Measurements from ENCODE around the gene FKBP10.
A peak's percentile ranks its signal among the peaks of the same experiment; 100 is the strongest.

FKBP10 gene

DNA sequence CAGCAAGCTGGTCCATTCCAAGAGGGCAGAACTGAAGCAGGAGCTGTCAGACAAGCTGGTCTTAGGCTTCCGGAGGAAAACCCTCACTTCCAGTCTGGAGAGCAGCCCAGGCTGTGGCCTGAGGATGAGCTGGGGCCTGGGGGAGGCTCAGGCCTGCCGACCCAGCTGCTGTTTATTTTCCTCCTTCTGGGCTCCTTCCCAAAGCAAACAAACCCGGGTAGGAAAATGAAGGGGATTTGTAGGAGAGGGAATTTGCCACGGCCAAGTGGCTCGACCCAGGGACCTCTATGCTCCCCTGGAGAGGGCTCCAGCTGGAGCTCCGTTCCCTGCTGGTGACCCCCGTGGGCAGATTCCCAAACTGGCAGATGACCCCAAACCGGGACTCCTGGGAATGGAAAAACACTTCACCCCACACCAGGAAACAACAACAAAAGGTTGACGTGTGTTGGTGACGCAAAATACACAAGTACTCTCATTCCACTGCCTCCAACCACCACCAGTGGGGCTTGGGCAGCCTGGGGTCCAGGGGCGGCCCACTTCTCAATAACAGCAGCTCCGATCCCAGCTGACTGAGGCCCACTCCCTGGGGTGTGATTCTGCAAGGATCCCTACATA, 35.1 kb upstream of the FKBP10 start:
- Histone ChIP-seq H3K36me3 (ENCODE audit: control insufficient read depth in 1 of 2, insufficient read depth in 2 of 2, low read depth in 1 of 2, low read length in 2 of 2) (peaks cover 0 to 57% of the 10 kb centered on the region in 2 experiments), H3K4ac (ENCODE audit: low read depth in 1 of 2, low read length in 2 of 2) (peak overlapping the region in 1 of 2 experiments; percentile 98), H3K27ac (ENCODE audit: low read length, poor library complexity, severe bottlenecking) (peak overlapping the region; percentile 95), H3K23ac (ENCODE audit: low read length in 2 of 2) (no peak overlapping the region), H3K79me1 (replicated peaks; ENCODE audit: low read length, poor library complexity, severe bottlenecking) (peaks cover 2% of the 10 kb centered on the region), H2BK120ac (ENCODE audit: low read depth, low read length) (peak overlapping the region; percentile 64), H2AFZ (ENCODE audit: low read depth, low read length) (no peak overlapping the region), H3K9ac (ENCODE audit: low read length) (peak overlapping the region; percentile 68), H2BK12ac (ENCODE audit: low read length in 2 of 2) (peak overlapping the region in 1 of 2 experiments; percentile 89), H3K4me2 (ENCODE audit: low read length, poor library complexity, severe bottlenecking) (peak overlapping the region; percentile 66), H2BK5ac (ENCODE audit: low read depth, low read length, poor library complexity, severe bottlenecking) (peak overlapping the region; percentile 94), H4K8ac (ENCODE audit: low read length) (peak overlapping the region; percentile 0), H3K27me3 (ENCODE audit: control insufficient read depth in 1 of 2, insufficient read depth in 1 of 2, low read length in 2 of 2) (peaks cover 0 to 7% of the 10 kb centered on the region in 2 experiments), H3K9me3 (ENCODE audit: control insufficient read depth, low read length) (no peaks in the 10 kb centered on the region), H3K4me3 (ENCODE audit: insufficient read depth in 1 of 2, low read depth in 1 of 2, low read length in 2 of 2) (no peak overlapping the region), H3K14ac (ENCODE audit: low read length in 2 of 2) (no peak overlapping the region), H4K91ac (ENCODE audit: low read length) (peak overlapping the region; percentile 2), H2BK15ac (ENCODE audit: low read depth, poor library complexity, severe bottlenecking) (peak overlapping the region; percentile 76), H3K18ac (ENCODE audit: low read depth in 1 of 2, low read length in 2 of 2) (peak overlapping the region in 1 of 2 experiments; percentile 94), H2AK5ac (ENCODE audit: low read length, severe bottlenecking) (peak overlapping the region; percentile 97), H3K4me1 (ENCODE audit: control insufficient read depth, insufficient read depth, low read depth, low read length) (peaks cover 71% of the 10 kb centered on the region)
- 34% methylated on average over 11 of the region's 12 CpGs for WGBS
- DNase-seq: peak; percentile 92

GRCh38 chr17:41779954-41780353, 32.9 kb upstream of the FKBP10 start:
- 100% methylated on average over 1 of the region's 1 CpG for whole genome bisulfite sequencing
- Histone ChIP-seq H3K4me1 (ENCODE audit: control insufficient read depth, insufficient read depth, low read depth, low read length) (peaks cover 62% of the 10 kb centered on the region), H3K79me1 (replicated peaks; ENCODE audit: low read length, poor library complexity, severe bottlenecking) (peaks cover 2% of the 10 kb centered on the region)

GRCh38 chr17:41781404-41782110, 31.2 kb upstream of the FKBP10 start:
- peak overlapping the region; percentile 47 for H3K27ac ChIP-seq (ENCODE audit: low read length, poor library complexity, severe bottlenecking)
- WGBS: 76% methylated on average over 13 of the region's 13 CpGs

More at GRCh38 chr17:41779954-41780353, 32.9 kb upstream of the FKBP10 start:
- Histone ChIP-seq H3K36me3 (ENCODE audit: control insufficient read depth in 1 of 2, insufficient read depth in 2 of 2, low read depth in 1 of 2, low read length in 2 of 2) (peaks cover 0 to 49% of the 10 kb centered on the region in 2 experiments), H3K14ac (ENCODE audit: low read length in 2 of 2) (no peak overlapping the region), H2AK5ac (ENCODE audit: low read length, severe bottlenecking) (peak overlapping the region; percentile 98), H2AFZ (ENCODE audit: low read depth, low read length) (no peak overlapping the region), H2BK12ac (ENCODE audit: low read length in 2 of 2) (no peak overlapping the region), H3K27me3 (ENCODE audit: control insufficient read depth in 1 of 2, insufficient read depth in 1 of 2, low read length in 2 of 2) (peaks cover 0 to 7% of the 10 kb centered on the region in 2 experiments), H4K91ac (ENCODE audit: low read length) (peak overlapping the region; percentile 18), H2BK15ac (ENCODE audit: low read depth, poor library complexity, severe bottlenecking) (no peak overlapping the region), H3K23ac (ENCODE audit: low read length in 2 of 2) (no peak overlapping the region), H2BK120ac (ENCODE audit: low read depth, low read length) (no peak overlapping the region), H3K9me3 (ENCODE audit: control insufficient read depth, low read length) (no peaks in the 10 kb centered on the region), H3K27ac (ENCODE audit: low read length, poor library complexity, severe bottlenecking) (peak overlapping the region; percentile 53), H2BK5ac (ENCODE audit: low read depth, low read length, poor library complexity, severe bottlenecking) (no peak overlapping the region), H3K4ac (ENCODE audit: low read depth in 1 of 2, low read length in 2 of 2) (no peak overlapping the region), H3K9ac (ENCODE audit: low read length) (no peak overlapping the region), H3K18ac (ENCODE audit: low read depth in 1 of 2, low read length in 2 of 2) (peak overlapping the region in 1 of 2 experiments; percentile 7), H3K4me3 (ENCODE audit: insufficient read depth in 1 of 2, low read depth in 1 of 2, low read length in 2 of 2) (no peak overlapping the region), H4K8ac (ENCODE audit: low read length) (no peak overlapping the region), H3K4me2 (ENCODE audit: low read length, poor library complexity, severe bottlenecking) (no peak overlapping the region)
- no peak for DNase-seq

DNA sequence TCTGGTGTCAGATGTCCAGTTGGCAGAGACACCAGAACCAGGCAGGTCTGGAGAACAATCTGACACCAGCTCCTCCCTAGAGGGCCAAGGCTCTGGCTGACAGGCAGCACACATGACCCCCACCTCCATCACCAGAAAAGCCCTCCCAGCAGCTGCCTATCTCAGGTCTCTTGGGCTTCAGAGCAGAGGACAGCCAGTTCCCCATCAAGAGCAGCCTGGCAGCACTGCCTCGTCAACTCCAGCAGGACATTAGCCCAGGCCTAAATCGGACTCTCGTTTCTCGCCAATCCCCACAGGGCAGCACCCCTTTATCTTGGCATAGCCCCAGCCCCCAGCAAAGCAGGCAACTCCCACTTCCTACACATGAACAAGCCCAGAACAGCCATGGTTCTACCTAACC, 30.7 kb upstream of the FKBP10 start:
- H2BK12ac ChIP-seq (ENCODE audit: low read length in 2 of 2): peak overlapping the region in 1 of 2 experiments; percentile 37
- no peak overlapping the region for H4K91ac ChIP-seq (ENCODE audit: low read length)
- no peak overlapping the region for H3K9ac ChIP-seq (ENCODE audit: low read length)
- H3K18ac ChIP-seq (ENCODE audit: low read depth in 1 of 2, low read length in 2 of 2): peak overlapping the region in 1 of 2 experiments; percentile 46
- H2AK5ac ChIP-seq (ENCODE audit: low read length, severe bottlenecking): peak overlapping the region; percentile 11
- H2AFZ ChIP-seq (ENCODE audit: low read depth, low read length): no peak overlapping the region
- no peak overlapping the region for H4K8ac ChIP-seq (ENCODE audit: low read length)
- no peaks in the 10 kb centered on the region for H3K9me3 ChIP-seq (ENCODE audit: control insufficient read depth, low read length)
- DNase-seq: no peak
- H3K79me1 ChIP-seq (replicated peaks; ENCODE audit: low read length, poor library complexity, severe bottlenecking): no peaks in the 10 kb centered on the region
- H3K4me2 ChIP-seq (ENCODE audit: low read length, poor library complexity, severe bottlenecking): peak overlapping the region; percentile 3
- no peak overlapping the region for H2BK5ac ChIP-seq (ENCODE audit: low read depth, low read length, poor library complexity, severe bottlenecking)
- 97% methylated on average over 4 of the region's 4 CpGs for WGBS
- no peak overlapping the region for H3K14ac ChIP-seq (ENCODE audit: low read length in 2 of 2)
- no peak overlapping the region for H3K4me3 ChIP-seq (ENCODE audit: insufficient read depth in 1 of 2, low read depth in 1 of 2, low read length in 2 of 2)
- no peak overlapping the region for H2BK15ac ChIP-seq (ENCODE audit: low read depth, poor library complexity, severe bottlenecking)
- peaks cover 43% of the 10 kb centered on the region for H3K4me1 ChIP-seq (ENCODE audit: control insufficient read depth, insufficient read depth, low read depth, low read length)
- H3K36me3 ChIP-seq (ENCODE audit: control insufficient read depth in 1 of 2, insufficient read depth in 2 of 2, low read depth in 1 of 2, low read length in 2 of 2): peaks cover 0 to 32% of the 10 kb centered on the region in 2 experiments
- peak overlapping the region; percentile 9 for H2BK120ac ChIP-seq (ENCODE audit: low read depth, low read length)
- H3K27ac ChIP-seq (ENCODE audit: low read length, poor library complexity, severe bottlenecking): peak overlapping the region; percentile 47
- no peak overlapping the region for H3K4ac ChIP-seq (ENCODE audit: low read depth in 1 of 2, low read length in 2 of 2)
- H3K23ac ChIP-seq (ENCODE audit: low read length in 2 of 2): no peak overlapping the region
- H3K27me3 ChIP-seq (ENCODE audit: control insufficient read depth in 1 of 2, insufficient read depth in 1 of 2, low read length in 2 of 2): peaks cover 0 to 23% of the 10 kb centered on the region in 2 experiments

More at GRCh38 chr17:41781404-41782110, 31.2 kb upstream of the FKBP10 start:
- Histone ChIP-seq H3K36me3 (ENCODE audit: control insufficient read depth in 1 of 2, insufficient read depth in 2 of 2, low read depth in 1 of 2, low read length in 2 of 2) (peaks cover 0 to 33% of the 10 kb centered on the region in 2 experiments), H2BK12ac (ENCODE audit: low read length in 2 of 2) (peak overlapping the region in 1 of 2 experiments; percentile 49), H3K18ac (ENCODE audit: low read depth in 1 of 2, low read length in 2 of 2) (peak overlapping the region in 1 of 2 experiments; percentile 37), H3K27me3 (ENCODE audit: control insufficient read depth in 1 of 2, insufficient read depth in 1 of 2, low read length in 2 of 2) (peaks cover 0 to 20% of the 10 kb centered on the region in 2 experiments), H3K14ac (ENCODE audit: low read length in 2 of 2) (no peak overlapping the region), H3K79me1 (replicated peaks; ENCODE audit: low read length, poor library complexity, severe bottlenecking) (no peaks in the 10 kb centered on the region), H4K8ac (ENCODE audit: low read length) (no peak overlapping the region), H3K4me2 (ENCODE audit: low read length, poor library complexity, severe bottlenecking) (no peak overlapping the region), H3K23ac (ENCODE audit: low read length in 2 of 2) (no peak overlapping the region), H2BK5ac (ENCODE audit: low read depth, low read length, poor library complexity, severe bottlenecking) (no peak overlapping the region), H2AK5ac (ENCODE audit: low read length, severe bottlenecking) (peak overlapping the region; percentile 17), H3K4me3 (ENCODE audit: insufficient read depth in 1 of 2, low read depth in 1 of 2, low read length in 2 of 2) (no peak overlapping the region), H2BK15ac (ENCODE audit: low read depth, poor library complexity, severe bottlenecking) (no peak overlapping the region), H2BK120ac (ENCODE audit: low read depth, low read length) (peak overlapping the region; percentile 9), H4K91ac (ENCODE audit: low read length) (peak overlapping the region; percentile 25), H3K4ac (ENCODE audit: low read depth in 1 of 2, low read length in 2 of 2) (peak overlapping the region in 1 of 2 experiments; percentile 17), H3K4me1 (ENCODE audit: control insufficient read depth, insufficient read depth, low read depth, low read length) (peaks cover 48% of the 10 kb centered on the region), H3K9ac (ENCODE audit: low read length) (no peak overlapping the region), H3K9me3 (ENCODE audit: control insufficient read depth, low read length) (no peaks in the 10 kb centered on the region), H2AFZ (ENCODE audit: low read depth, low read length) (no peak overlapping the region)
- DNase-seq: peak; percentile 66
